PC-9 (cell line): ENCODE data around the gene MYO15B.

ENCODE experiments used
- CTCF ChIP-seq: fragments of 200-600 bp; sonication (generic); conservative IDR thresholded peaks from 2 replicates; pipeline ENCODE4 v1.6.1; 2017; ENCODE audit warnings: mixed run types, antibody characterized with exemption, mild to moderate bottlenecking, moderate library complexity
- EZH2 ChIP-seq: fragments of 200-600 bp; sonication (generic); IDR thresholded peaks from 2 replicates; pipeline ENCODE4 v1.8.0; 2017; ENCODE audit warnings: antibody characterized with exemption, low read depth

DNA sequence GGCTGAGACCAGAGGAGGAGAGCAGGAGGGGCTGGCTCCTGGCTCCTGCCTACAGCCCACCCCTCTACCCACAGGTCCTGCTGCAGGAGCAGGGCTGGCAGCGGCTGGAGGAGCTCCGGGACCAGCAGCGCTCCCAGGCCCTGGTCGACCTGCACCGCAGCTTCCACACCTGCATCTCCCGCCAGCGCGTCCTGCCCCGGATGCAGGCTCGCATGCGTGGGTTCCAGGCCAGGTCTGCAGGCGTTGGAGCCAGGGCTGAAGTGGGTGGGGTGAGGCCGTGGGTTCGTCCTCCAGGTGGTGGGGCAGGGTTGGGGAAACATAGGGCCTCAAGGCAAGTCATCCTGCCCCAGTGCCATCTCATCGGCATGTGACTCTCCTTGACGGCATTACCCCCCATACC, 18.2 kb downstream of the MYO15B start:
- TF ChIP-seq CTCF (no peak), EZH2 (no peak)
